GM12872 (cell line): ENCODE results near the gene RPS5.

Experiments
- CTCF ChIP-seq: IDR thresholded peaks from 3 replicates; pipeline ENCODE4 v1.5.1; 2011; ENCODE audit warnings: low read depth, mild to moderate bottlenecking, low read length, moderate library complexity; ENCODE audit not compliant: insufficient read depth

Gene RPS5

GRCh38 chr19:58400316-58400915 is 13.3 kb downstream of the RPS5 start:
- TF ChIP-seq CTCF, result no peak

- peak; percentile 17; the same call in 1 of the 3 replicates for TF ChIP-seq CTCF
These were observed 14.1 kb downstream of the RPS5 start for GRCh38 chr19:58400916-58401839.

- TF ChIP-seq CTCF, result no peak
These were observed 14.9 kb downstream of the RPS5 start for GRCh38 chr19:58401840-58402421.

- TF ChIP-seq CTCF, result peak; percentile 34; the same call in 1 of the 3 replicates
These were observed 20.0 kb downstream of the RPS5 start for GRCh38 chr19:58406818-58407657.

- TF ChIP-seq CTCF, result no peak
These were observed 20.6 kb downstream of the RPS5 start for GRCh38 chr19:58407658-58408151.

GRCh38 chr19:58408152-58409009 is 21.3 kb downstream of the RPS5 start, which contains the start of gene ZNF584:
TSS of gene ZNF584 (plus strand) at chr19:58408649. CDS start at chr19:58409148, 499 bp downstream.
- peak; percentile 31; the same call in 1 of the 3 replicates for TF ChIP-seq CTCF
